Mammary epithelial cell (primary cell): Measurements from ENCODE around the gene AHRR.

ENCODE experiments used
- CTCF ChIP-seq, 2 donors: IDR thresholded peaks in 1 of 2; conservative IDR thresholded peaks in 1 of 2; 2 replicates each; pipeline ENCODE4 v1.5.1; 2011 to 2012; ENCODE audit warnings: inconsistent platforms in 2 of 2, low read length in 2 of 2, mild to moderate bottlenecking in 2 of 2, control low read depth in 1 of 2, low read depth in 1 of 2; ENCODE audit not compliant: insufficient read depth in 1 of 2; ENCODE audit errors: extremely low read depth in 1 of 2
- EZH2 ChIP-seq: IDR thresholded peaks from 2 replicates; pipeline ENCODE4 v1.6.1; 2012; ENCODE audit warnings: low read length, inconsistent platforms, borderline replicate concordance

DNA sequence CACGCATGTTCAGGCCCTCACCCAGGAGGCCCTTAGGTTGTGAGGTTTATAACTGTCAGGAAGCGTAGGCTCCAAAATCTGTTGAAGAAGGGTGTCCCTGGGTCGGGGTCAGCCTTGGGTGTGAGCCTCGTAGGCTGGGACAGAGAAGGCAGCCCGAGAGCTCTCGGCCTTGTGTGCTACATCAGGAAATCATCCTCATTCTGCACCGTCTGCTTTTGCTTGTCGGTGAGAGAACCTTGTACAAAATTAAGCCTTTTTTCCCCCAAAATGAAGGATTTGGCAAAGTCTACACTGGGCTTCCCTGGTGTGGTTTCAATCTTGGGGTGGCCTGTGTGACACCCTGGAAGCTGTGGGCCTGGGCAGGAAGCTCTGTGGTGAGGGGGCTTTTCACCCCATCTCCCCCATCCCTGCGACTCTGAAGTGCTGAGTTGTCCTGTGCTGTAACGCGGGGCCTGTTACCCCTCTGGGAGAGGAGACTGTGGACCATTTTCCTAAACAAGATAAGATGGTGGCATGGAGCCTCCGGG, 55.3 kb downstream of the AHRR start:
- TF ChIP-seq CTCF (conservative IDR thresholded peaks at IDR 0.05 in 1 of 2, IDR thresholded peaks at IDR 0.05 in 1 of 2; ENCODE audit: extremely low read depth in 1 of 2, insufficient read depth in 1 of 2, low read depth in 1 of 2, low read length in 2 of 2) (no peak), EZH2 (no peak)
